Activated CD4-positive, alpha-beta T cell treated with anti-CD3 and anti-CD28 coated beads, Interleukin-10, Interleukin-2, amounts not matched to agents 100 ng/mL and 50 ng/mL, durations not matched to agents 16 hours and 8 hours (primary cell): ENCODE measurements around the gene HS6ST3.

Experiments
- DNase-seq: peaks from one replicate; pipeline ENCODE4 v3.0.0-alpha.2; 2020

The HS6ST3 gene

GRCh38 chr13:96342852-96343465 lies 253.1 kb downstream of the HS6ST3 start:
- DNase-seq: no peak

DNA sequence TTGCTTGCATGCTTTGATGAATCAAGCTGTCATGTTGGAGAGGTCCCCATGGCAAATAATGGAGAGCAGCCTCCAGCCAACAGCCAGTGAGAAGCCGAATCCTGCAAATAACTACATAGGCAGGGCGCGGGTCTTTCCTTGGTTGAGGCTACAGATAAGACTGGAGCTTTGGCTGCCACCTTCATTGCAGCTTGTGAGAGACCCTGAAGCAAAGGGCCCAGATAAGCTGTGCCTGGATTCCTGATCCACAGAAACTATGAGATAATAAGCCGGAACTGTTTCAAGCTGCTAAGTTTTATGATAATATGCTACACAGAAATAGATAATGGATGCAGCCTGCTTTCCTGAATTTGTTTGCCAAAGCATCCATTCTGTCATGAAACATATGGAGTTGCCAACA lies 257.0 kb downstream of the HS6ST3 start:
- no peak for DNase-seq

DNA sequence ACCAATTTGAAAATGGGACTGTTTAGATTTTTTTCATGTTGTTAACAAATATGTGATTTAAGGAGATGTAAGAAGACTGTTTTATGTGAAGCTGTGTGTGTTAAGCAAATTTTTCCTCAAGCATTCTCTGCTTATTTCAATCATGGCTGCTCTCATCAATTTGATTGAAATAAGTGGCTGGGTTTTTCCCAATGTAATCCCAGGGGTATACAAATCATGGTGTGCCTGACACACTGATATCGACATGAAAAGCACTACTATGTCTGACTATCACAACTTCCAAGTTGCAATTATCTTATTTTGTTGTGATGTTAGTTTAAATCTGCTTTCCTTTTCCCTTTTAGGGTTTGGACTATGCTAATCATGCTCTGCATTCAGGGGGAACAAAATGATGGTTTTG lies 283.7 kb downstream of the HS6ST3 start:
- no peak for DNase-seq

- no peak for DNase-seq
Measured at GRCh38 chr13:96377835-96378234, 287.9 kb downstream of the HS6ST3 start.

DNA sequence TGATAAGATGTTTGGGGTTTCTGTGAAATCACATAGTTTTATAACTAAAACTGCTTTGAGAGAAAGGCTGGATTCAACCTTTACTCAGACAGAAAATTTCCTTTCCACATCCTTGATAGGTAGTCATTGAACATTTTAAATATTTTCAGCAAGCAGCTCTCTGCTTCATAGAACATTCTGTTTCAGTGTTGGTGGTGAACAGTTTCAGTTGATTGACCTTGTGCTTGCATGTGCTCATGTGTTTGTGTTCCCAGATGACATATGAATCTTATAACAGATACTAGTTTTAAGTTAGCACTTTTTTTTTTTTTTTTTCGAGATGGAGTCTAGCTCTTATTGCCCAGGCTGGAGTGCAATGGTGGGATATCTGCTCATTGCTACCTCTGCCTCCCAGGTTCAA lies 290.1 kb downstream of the HS6ST3 start:
- DNase-seq: no peak

DNA sequence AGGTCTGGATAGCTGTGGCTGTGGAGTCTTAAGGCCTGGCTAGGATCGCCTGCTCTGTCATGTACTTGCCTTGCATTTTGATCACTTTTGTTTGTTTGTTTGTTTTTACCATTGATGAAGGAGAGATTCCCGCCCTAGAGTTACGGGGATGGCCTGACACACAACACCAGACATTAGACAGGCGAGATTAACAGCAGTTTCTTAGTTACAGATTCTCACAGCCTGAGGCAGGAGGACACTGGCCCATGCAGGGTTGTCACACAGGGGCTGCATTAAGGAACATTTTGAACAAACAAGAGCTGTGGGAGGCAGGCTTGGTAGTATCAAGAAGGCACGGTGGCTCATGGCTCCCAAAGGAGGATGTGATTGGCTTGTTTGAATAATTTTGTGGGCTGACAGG lies 291.8 kb downstream of the HS6ST3 start:
- DNase-seq: no peak

GRCh38 chr13:96388598-96388997 lies 298.7 kb downstream of the HS6ST3 start:
- DNase-seq: no peak

DNA sequence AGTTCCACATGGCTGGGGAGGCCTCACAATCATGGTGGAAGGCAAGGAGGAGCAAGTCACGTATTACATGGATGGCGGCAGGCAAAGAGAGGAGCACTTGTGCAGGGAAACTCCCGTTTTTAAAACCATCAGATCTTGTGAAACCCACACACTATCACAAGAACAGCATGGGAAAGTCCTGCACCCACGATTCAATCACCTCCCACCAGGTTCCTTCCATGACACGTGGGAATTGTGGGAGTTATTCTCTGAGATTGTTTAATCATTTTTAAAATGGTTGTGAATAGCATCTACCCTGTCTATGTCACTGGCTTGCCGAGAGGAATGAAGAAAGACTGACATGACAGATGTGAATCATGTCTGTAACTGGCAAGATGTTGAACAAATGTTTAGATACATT lies 301.7 kb downstream of the HS6ST3 start:
- DNase-seq: no peak

- no peak for DNase-seq
Measured at GRCh38 chr13:96397807-96398206, 307.9 kb downstream of the HS6ST3 start.

- DNase-seq: no peak
Measured at GRCh38 chr13:96398486-96398885, 308.6 kb downstream of the HS6ST3 start.

GRCh38 chr13:96403241-96403640 lies 313.3 kb downstream of the HS6ST3 start:
- DNase-seq: no peak

- DNase-seq: no peak
Measured at GRCh38 chr13:96403651-96404050, 313.7 kb downstream of the HS6ST3 start.

GRCh38 chr13:96415831-96416385 lies 326.0 kb downstream of the HS6ST3 start:
- DNase-seq: no peak

DNA sequence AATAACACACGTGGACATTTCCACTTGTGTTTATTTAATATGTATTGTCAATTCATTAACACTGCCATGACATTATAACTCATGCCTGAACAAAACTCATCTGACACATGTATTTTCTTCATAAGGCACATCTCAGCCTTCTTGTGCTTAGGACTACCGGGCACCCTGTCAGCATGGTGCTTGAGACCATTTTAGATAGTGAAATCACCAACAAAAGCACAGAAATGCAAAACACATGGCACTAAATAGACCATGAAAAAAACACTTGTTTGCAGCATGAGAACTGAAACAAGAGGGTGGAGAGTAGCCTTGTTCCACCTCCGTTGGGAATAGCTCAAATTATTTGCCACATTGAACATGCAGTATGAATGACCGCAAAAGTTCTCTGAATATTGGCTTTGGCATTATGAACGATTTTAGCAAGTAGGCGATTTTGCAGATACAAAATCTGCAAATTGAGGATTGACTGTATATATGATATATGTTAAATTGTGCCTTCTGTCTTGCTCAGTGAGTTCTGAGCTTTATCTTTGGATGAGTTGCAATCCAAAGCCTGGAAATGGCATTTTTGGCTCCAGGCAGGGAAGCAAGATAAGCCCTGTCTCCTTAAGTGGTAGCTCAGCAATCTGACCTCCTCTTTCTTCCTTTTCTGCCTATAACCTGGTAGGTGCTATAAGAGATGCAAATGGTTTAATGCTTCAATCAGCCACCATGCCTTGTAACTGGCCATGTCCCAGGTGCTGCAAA lies 328.2 kb downstream of the HS6ST3 start:
- no peak for DNase-seq

DNA sequence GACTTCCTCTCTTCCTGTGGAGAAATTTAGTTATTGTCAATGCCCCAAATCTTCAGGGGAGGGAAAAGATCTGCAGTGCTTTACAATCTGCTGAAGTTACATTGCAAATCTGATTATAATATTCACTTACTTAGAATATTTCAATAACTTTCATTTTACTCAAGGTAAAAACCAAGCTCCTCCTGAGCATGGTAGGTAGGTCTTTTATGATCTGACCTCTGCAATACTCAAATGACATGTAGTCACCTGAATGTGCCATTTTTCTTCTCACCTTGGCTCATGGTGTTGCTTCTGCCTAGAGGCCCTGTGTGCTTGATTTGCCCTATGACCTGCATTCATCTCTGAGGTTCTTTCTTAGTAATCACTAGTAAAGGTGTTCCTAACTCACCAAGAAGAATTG lies 331.4 kb downstream of the HS6ST3 start:
- no peak for DNase-seq

- DNase-seq: no peak
Measured at GRCh38 chr13:96422002-96422401, 332.1 kb downstream of the HS6ST3 start.

GRCh38 chr13:96426167-96426566 lies 336.3 kb downstream of the HS6ST3 start:
- DNase-seq: no peak

- no peak for DNase-seq
Measured at GRCh38 chr13:96428911-96429310, 339.0 kb downstream of the HS6ST3 start.

DNA sequence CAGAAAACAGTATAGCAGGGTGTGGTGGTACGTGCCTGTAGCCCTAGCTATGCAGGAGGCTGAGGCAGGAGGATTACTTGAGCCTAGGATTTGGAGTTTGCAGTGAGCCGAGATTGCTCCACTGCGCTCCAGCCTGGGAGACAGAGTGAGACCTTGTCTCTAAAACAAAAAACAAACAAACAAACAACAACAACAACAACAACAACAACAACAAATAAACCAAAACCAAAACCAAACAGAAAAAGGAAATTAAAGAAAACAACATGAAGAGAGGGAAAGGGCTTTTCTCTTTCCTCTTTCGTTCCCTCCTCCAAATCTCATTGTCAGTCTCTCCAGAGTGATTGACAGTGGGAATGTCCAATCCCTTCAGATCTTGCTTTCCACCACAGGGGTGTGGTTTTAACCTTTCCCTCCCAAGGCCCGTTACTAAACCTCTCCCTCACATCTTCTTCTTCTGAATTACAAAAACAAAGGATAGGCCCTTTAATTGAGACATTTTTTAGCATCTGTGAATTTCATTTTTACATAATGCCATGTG lies 341.2 kb downstream of the HS6ST3 start:
- no peak for DNase-seq

- DNase-seq: no peak
Measured at GRCh38 chr13:96444676-96445075, 354.8 kb downstream of the HS6ST3 start.

DNA sequence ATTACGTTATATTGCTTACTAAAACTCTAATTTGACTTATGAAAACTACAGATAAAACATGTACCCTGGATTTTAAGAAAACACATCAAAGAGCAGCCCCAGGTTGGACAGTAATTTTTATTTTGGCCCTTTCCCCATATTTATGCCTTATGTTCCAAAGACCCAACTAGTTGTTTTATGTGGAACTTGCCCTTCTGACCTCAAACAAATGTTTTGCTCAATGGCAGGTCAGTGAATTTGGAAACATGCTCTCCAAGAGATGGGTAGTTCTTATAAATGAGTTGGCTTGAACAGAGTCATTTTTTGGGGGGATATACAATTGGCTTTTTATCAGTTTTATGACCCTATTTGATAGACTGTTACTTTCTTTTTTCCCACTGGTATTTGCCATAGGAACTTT lies 360.0 kb downstream of the HS6ST3 start:
- DNase-seq: no peak

GRCh38 chr13:96450326-96451020 lies 360.6 kb downstream of the HS6ST3 start:
- no peak for DNase-seq

DNA sequence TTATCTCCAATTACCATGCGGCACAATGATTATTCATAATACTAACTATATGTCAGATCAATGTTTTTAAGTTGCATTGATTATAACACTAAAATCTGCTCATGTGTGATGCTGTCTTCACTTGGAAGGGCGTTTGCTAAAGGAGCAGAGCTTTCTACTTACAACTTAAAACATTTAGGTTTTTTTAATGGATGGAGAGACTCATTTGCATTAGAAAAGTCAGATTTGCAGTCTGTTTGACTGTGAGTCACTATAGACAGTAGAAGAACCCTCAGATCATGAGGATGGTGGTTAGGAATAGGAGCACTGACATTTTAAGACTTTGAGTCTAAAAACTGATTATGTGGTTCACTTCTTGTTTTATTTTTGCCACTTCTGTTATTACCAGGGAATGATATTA lies 364.6 kb downstream of the HS6ST3 start:
- DNase-seq: no peak

- DNase-seq: no peak
Measured at GRCh38 chr13:96460609-96461008, 370.7 kb downstream of the HS6ST3 start.
